Measurements from ENCODE around the gene SS18. TPM values are rescaled to one million over a fixed set of nuclear protein-coding genes. Genes with fewer than 3 reads are reported as not detected.

The SS18 gene
- total RNA-seq, 4 donors from 2014 or later: 108 to 287 (median 123) TPM

GRCh38 chr18:26034850-26035497, 55.4 kb downstream of the SS18 start:
- TF ChIP-seq CTCF (IDR thresholded peaks at IDR 0.05) (no peak), POLR2A (IDR thresholded peaks at IDR 0.05) (no peak)
- WGBS, 2 donors: 86 to 92% methylated on average over 5 of the region's 5 CpGs
- DNase-seq (ENCODE audit: low spot score in 2 of 2): no peak
- no peak overlapping the region for H3K4me3 ChIP-seq (ENCODE audit: low read depth, poor library complexity, severe bottlenecking)
- intact Hi-C loops (cut with DNase I; ENCODE audit: low total_unique reads): no loop called here

- TF ChIP-seq CTCF (IDR thresholded peaks at IDR 0.05): no peak
- TF ChIP-seq POLR2A (IDR thresholded peaks at IDR 0.05): no peak
- intact Hi-C loops (cut with DNase I; ENCODE audit: low total_unique reads): no loop called here
- 96 to 97% methylated on average over 1 of the region's 1 CpG for WGBS, 2 donors
- no peak overlapping the region for H3K4me3 ChIP-seq (ENCODE audit: low read depth, poor library complexity, severe bottlenecking)
- no peak for DNase-seq (ENCODE audit: low spot score in 2 of 2)
These were observed 67.8 kb downstream of the SS18 start for GRCh38 chr18:26022585-26022984.

- intact Hi-C loops (cut with DNase I; ENCODE audit: low total_unique reads): no loop called here
- 87 to 94% methylated on average over 3 of the region's 3 CpGs for WGBS, 2 donors
- no peak for DNase-seq (ENCODE audit: low spot score in 2 of 2)
- no peak overlapping the region for H3K4me3 ChIP-seq (ENCODE audit: low read depth, poor library complexity, severe bottlenecking)
- TF ChIP-seq POLR2A (IDR thresholded peaks at IDR 0.05): no peak
- TF ChIP-seq CTCF (IDR thresholded peaks at IDR 0.05): no peak
These were observed 69.2 kb downstream of the SS18 start for GRCh38 chr18:26021061-26021754.

- TF ChIP-seq CTCF (IDR thresholded peaks at IDR 0.05): no peak
- H3K4me3 ChIP-seq (ENCODE audit: low read depth, poor library complexity, severe bottlenecking): no peak overlapping the region
- no peak for DNase-seq (ENCODE audit: low spot score in 2 of 2)
- intact Hi-C loops (cut with DNase I; ENCODE audit: low total_unique reads): no loop called here
These were observed 72.5 kb downstream of the SS18 start for GRCh38 chr18:26017929-26018328.

- intact Hi-C loops (cut with DNase I; ENCODE audit: low total_unique reads): no loop called here
- TF ChIP-seq POLR2A (IDR thresholded peaks at IDR 0.05): no peak
- TF ChIP-seq CTCF (IDR thresholded peaks at IDR 0.05): no peak
- H3K4me3 ChIP-seq (ENCODE audit: low read depth, poor library complexity, severe bottlenecking): no peak overlapping the region
- no peak for DNase-seq (ENCODE audit: low spot score in 2 of 2)
These were observed 76.0 kb downstream of the SS18 start for GRCh38 chr18:26014462-26014861.

GRCh38 chr18:26008619-26009018, 81.8 kb downstream of the SS18 start:
- TF ChIP-seq CTCF (IDR thresholded peaks at IDR 0.05) (no peak), POLR2A (IDR thresholded peaks at IDR 0.05) (no peak)
- no peak overlapping the region for H3K4me3 ChIP-seq (ENCODE audit: low read depth, poor library complexity, severe bottlenecking)
- 100% methylated on average over 1 of the region's 1 CpG for WGBS, 2 donors
- intact Hi-C loops (cut with DNase I; ENCODE audit: low total_unique reads): no loop called here
- DNase-seq (ENCODE audit: low spot score in 2 of 2): no peak

Data from lower leg skin (tissue), 4 donors.